Activated effector memory CD4-positive, alpha-beta T cell treated with anti-CD3 and anti-CD28 coated beads, Interleukin-2, amount 50 U/mL, for 16 hours (primary cell): ENCODE results near the gene ASPSCR1.

ENCODE experiments used
- DNase-seq: peaks from one replicate; pipeline ENCODE4 v3.0.0-alpha.2; 2020

Gene ASPSCR1

GRCh38 chr17:82058230-82058854 lies 80.9 kb downstream of the ASPSCR1 start:
- DNase-seq = no peak

- no peak for DNase-seq
Measured at GRCh38 chr17:82058855-82059249, 81.4 kb downstream of the ASPSCR1 start.

GRCh38 chr17:82059272-82060000 lies 82.0 kb downstream of the ASPSCR1 start:
- no peak for DNase-seq

GRCh38 chr17:82060001-82060380 lies 82.6 kb downstream of the ASPSCR1 start:
- DNase-seq = no peak

- no peak for DNase-seq
Measured at GRCh38 chr17:82060614-82061013, 83.2 kb downstream of the ASPSCR1 start.

GRCh38 chr17:82061047-82061925 lies 83.9 kb downstream of the ASPSCR1 start:
- DNase-seq = no peak

GRCh38 chr17:82062076-82062983 lies 84.9 kb downstream of the ASPSCR1 start:
- no peak for DNase-seq

GRCh38 chr17:82062984-82063368 lies 85.5 kb downstream of the ASPSCR1 start:
- no peak for DNase-seq

- DNase-seq = no peak
Measured at GRCh38 chr17:82063424-82064415, 86.3 kb downstream of the ASPSCR1 start.

GRCh38 chr17:82064433-82065192 lies 87.2 kb downstream of the ASPSCR1 start:
- no peak for DNase-seq

GRCh38 chr17:82065193-82065637 lies 87.8 kb downstream of the ASPSCR1 start:
- no peak for DNase-seq

- DNase-seq = peak; percentile 90
Measured at GRCh38 chr17:82065638-82066303, 88.3 kb downstream of the ASPSCR1 start, which contains the start of gene DUS1L. TSS of gene DUS1L (minus strand) at chr17:82065804. CDS start at chr17:82065059, 745 bp downstream.
